H1 (cell line): ENCODE results near the gene RPS6KL1. TPM values are rescaled to one million over a fixed set of nuclear protein-coding genes. Genes with fewer than 3 reads are reported as not detected.

Experiments used
- CTCF ChIA-PET: fragments of 300-600 bp; sonication (Branson Sonifier 250); formaldehyde crosslinking; loops from one replicate; lab custom pipeline; 2021; ENCODE audit not compliant: partially characterized antibody; lab: Charles Lee
- POLR2A ChIA-PET: fragments of 300-600 bp; sonication (Branson Sonifier 250); formaldehyde crosslinking; loops from one replicate; lab custom pipeline; 2021; ENCODE audit warnings: inconsistent platforms; ENCODE audit not compliant: partially characterized antibody; lab: Charles Lee
- DNase-seq, 2 experiments: peaks; one replicate each; pipeline versions ENCODE4 v3.0.0 to v3.0.0-alpha.2; 2010 to 2022; ENCODE audit warnings: low spot score in 2 of 2, low read depth in 1 of 2, mixed read lengths in 1 of 2
- FAIRE-seq: peaks from 2 replicates; lab custom pipeline; 2011; peaks lifted over from hg19 to GRCh38; lab: Jason Lieb, UNC
- H2AFZ ChIP-seq: 2 replicates; pipeline ENCODE4 v1.8.1; 2012; ENCODE audit warnings: low read length, inconsistent platforms
- H2AK5ac ChIP-seq: 2 replicates; pipeline ENCODE4 v1.6.1; 2013; ENCODE audit warnings: low read depth, low read length
- H2BK120ac ChIP-seq: replicated peaks from 2 replicates; pipeline ENCODE3; 2013; ENCODE audit warnings: low read depth, low read length, inconsistent platforms
- H2BK12ac ChIP-seq: 2 replicates; pipeline ENCODE4 v1.6.1; 2013; ENCODE audit warnings: low read depth, low read length
- H2BK15ac ChIP-seq: 2 replicates; pipeline ENCODE4 v1.6.1; 2013; ENCODE audit warnings: low read length
- H2BK20ac ChIP-seq: 2 replicates; pipeline ENCODE4 v1.6.1; 2013; ENCODE audit warnings: low read length
- H2BK5ac ChIP-seq: 2 replicates; pipeline ENCODE4 v1.6.1; 2013; ENCODE audit warnings: low read depth, low read length
- H3K14ac ChIP-seq: 2 replicates; pipeline ENCODE4 v1.6.1; 2013; ENCODE audit warnings: inconsistent platforms; ENCODE audit not compliant: insufficient read length
- H3K18ac ChIP-seq: 2 replicates; pipeline ENCODE4 v1.6.1; 2013; ENCODE audit warnings: low read length; ENCODE audit errors: extremely low read depth
- H3K23ac ChIP-seq: 2 replicates; pipeline ENCODE4 v1.6.1; 2013; ENCODE audit warnings: inconsistent platforms; ENCODE audit not compliant: insufficient read length
- H3K23me2 ChIP-seq: 2 replicates; pipeline ENCODE4 v1.6.1; 2013; ENCODE audit warnings: low read depth, low read length
- H3K27ac ChIP-seq: 2 replicates; pipeline ENCODE4 v1.6.1; 2011; ENCODE audit warnings: low read depth, low read length, inconsistent platforms
- H3K27me3 ChIP-seq, 4 experiments: replicated peaks in 1 of 4; 1 replicate in 1 of 4; 2 replicates in 3 of 4; pipeline versions ENCODE4 v1.6.1 to v1.8.1; 2011 to 2013; ENCODE audit warnings: low read length in 3 of 4, mild to moderate bottlenecking in 3 of 4, inconsistent platforms in 2 of 4, mixed read lengths in 2 of 4, moderate library complexity in 1 of 4; ENCODE audit not compliant: control insufficient read depth in 3 of 4, insufficient read depth in 3 of 4; ENCODE audit errors: extremely low read depth in 1 of 4
- H3K36me3 ChIP-seq, 4 experiments: 2 replicates each; pipeline versions ENCODE4 v1.6.1 to v1.8.1; 2011 to 2013; ENCODE audit warnings: mild to moderate bottlenecking in 4 of 4, low read length in 3 of 4, moderate library complexity in 2 of 4, control low read depth in 1 of 4, inconsistent platforms in 1 of 4; ENCODE audit not compliant: insufficient read depth in 4 of 4, control insufficient read depth in 2 of 4
- H3K4ac ChIP-seq: replicated peaks from 2 replicates; pipeline ENCODE3; 2013; ENCODE audit warnings: low read length, low read depth, mixed read lengths, inconsistent platforms; ENCODE audit not compliant: insufficient read length
- H3K4me1 ChIP-seq, 4 experiments: replicated peaks in 1 of 4; 1 replicate in 1 of 4; 2 replicates in 3 of 4; pipeline versions ENCODE4 v1.6.1 to v1.8.1; 2011 to 2013; ENCODE audit warnings: low read length in 3 of 4, inconsistent platforms in 2 of 4, mixed read lengths in 1 of 4; ENCODE audit not compliant: insufficient read depth in 4 of 4, control insufficient read depth in 3 of 4
- H3K4me2 ChIP-seq, 2 experiments: 2 replicates each; pipeline versions ENCODE4 v1.6.1 to v1.8.1; 2011 to 2013; ENCODE audit warnings: low read depth in 2 of 2, low read length in 2 of 2, control low read depth in 1 of 2, inconsistent platforms in 1 of 2, mild to moderate bottlenecking in 1 of 2; ENCODE audit not compliant: insufficient read depth in 1 of 2
- H3K4me3 ChIP-seq, 4 experiments: fragments of 200-600, 300-600 bp in 1 of 4; sonication (generic), shearing (Covaris generic), sonication (Bioruptor Twin) in 1 of 4; 2 replicates each; pipeline versions ENCODE4 v1.5.1 to v1.8.1; 2011 to 2016; ENCODE audit warnings: low read length in 4 of 4, low read depth in 3 of 4, control low read depth in 2 of 4, inconsistent platforms in 2 of 4, mild to moderate bottlenecking in 2 of 4, mixed read lengths in 1 of 4, moderate library complexity in 1 of 4; ENCODE audit not compliant: insufficient read depth in 2 of 4; ENCODE audit errors: extremely low read depth in 1 of 4
- H3K56ac ChIP-seq: replicated peaks from 2 replicates; pipeline ENCODE3; 2013; ENCODE audit warnings: low read depth, mild to moderate bottlenecking, mixed read lengths, low read length, inconsistent platforms; ENCODE audit not compliant: insufficient read length
- H3K79me1 ChIP-seq: 2 replicates; pipeline ENCODE4 v1.6.1; 2013; ENCODE audit warnings: low read depth, low read length, control low read depth
- H3K79me2 ChIP-seq, 2 experiments: 2 replicates each; pipeline versions ENCODE4 v1.6.1 to v1.8.1; 2012 to 2013; ENCODE audit warnings: low read length in 2 of 2, mild to moderate bottlenecking in 2 of 2, inconsistent platforms in 1 of 2; ENCODE audit not compliant: insufficient read depth in 2 of 2, control insufficient read depth in 1 of 2
- H3K9ac ChIP-seq, 4 experiments: replicated peaks in 1 of 4; 1 replicate in 1 of 4; 2 replicates in 3 of 4; pipeline versions ENCODE4 v1.6.1 to v1.8.1; 2011 to 2013; ENCODE audit warnings: low read depth in 3 of 4, low read length in 3 of 4, control low read depth in 2 of 4, mild to moderate bottlenecking in 2 of 4, moderate library complexity in 2 of 4, inconsistent platforms in 1 of 4; ENCODE audit errors: extremely low read depth in 1 of 4
- H3K9me3 ChIP-seq, 2 experiments: 2 replicates each; pipeline versions ENCODE4 v1.6.1 to v1.8.1; 2012 to 2013; ENCODE audit warnings: mild to moderate bottlenecking in 2 of 2, moderate library complexity in 2 of 2, control low read depth in 1 of 2, inconsistent platforms in 1 of 2, low read depth in 1 of 2, low read length in 1 of 2, mixed read lengths in 1 of 2; ENCODE audit not compliant: insufficient read depth in 2 of 2
- H4K20me1 ChIP-seq, 2 experiments: replicated peaks in 1 of 2; 2 replicates each; pipeline versions ENCODE3 to v1.8.1; 2011 to 2013; ENCODE audit warnings: inconsistent platforms in 2 of 2, low read length in 2 of 2, mild to moderate bottlenecking in 1 of 2; ENCODE audit not compliant: insufficient read depth in 2 of 2, control insufficient read depth in 1 of 2
- H4K5ac ChIP-seq: 2 replicates; pipeline ENCODE4 v1.6.1; 2013; ENCODE audit warnings: low read length, low read depth, mixed read lengths, inconsistent platforms; ENCODE audit not compliant: insufficient read length
- H4K8ac ChIP-seq: 2 replicates; pipeline ENCODE4 v1.8.0; 2013; ENCODE audit warnings: mild to moderate bottlenecking, moderate library complexity, low read length, inconsistent platforms; ENCODE audit not compliant: insufficient read depth; ENCODE audit errors: extremely low read depth
- H4K91ac ChIP-seq: replicated peaks from 2 replicates; pipeline ENCODE3; 2013; ENCODE audit warnings: low read length, mixed read lengths, inconsistent platforms; ENCODE audit not compliant: insufficient read length
- BRCA1 ChIP-seq: IDR thresholded peaks from 2 replicates; pipeline ENCODE4 v1.6.1; 2012; ENCODE audit warnings: low read depth, low read length, improper control_type of control experiment
- GTF2F1 ChIP-seq: IDR thresholded peaks from 2 replicates; pipeline ENCODE4 v1.6.1; 2012; ENCODE audit warnings: low read depth, low read length, improper control_type of control experiment, borderline replicate concordance
- SAP30 ChIP-seq: fragments of 300-600 bp; sonication (generic); IDR thresholded peaks from 2 replicates; pipeline ENCODE4 v1.7.1; 2012; ENCODE audit warnings: low read length, moderate library complexity, mild to moderate bottlenecking, inconsistent platforms; ENCODE audit not compliant: insufficient read depth, insufficient replicate concordance
- WGBS, 2 experiments: shearing (Covaris generic) in 1 of 2; methylation state at CpG; one replicate each; pipeline versions ENCODE4 v1.1.6 to v1.1.7; 2013 to 2015; ENCODE audit warnings: low lambda C conversion rate in 2 of 2, mixed read lengths in 2 of 2, inconsistent platforms in 1 of 2, low coverage in 1 of 2, missing lambda C conversion rate in 1 of 2; ENCODE audit not compliant: insufficient replicate concordance in 2 of 2, insufficient coverage in 1 of 2, insufficient read length in 1 of 2; ENCODE audit errors: extremely low coverage in 1 of 2, missing lambda C conversion rate in 1 of 2; 5-methylcytosine and 5-hydroxymethylcytosine counted together
- polyA plus RNA-seq, 7 experiments: library from polyadenylated mRNA; depleted of rRNA in 3 of 7; stranded (reverse) in 5 of 7; unstranded in 2 of 7; fragments of >200 nt in 5 of 7; fragments of 200-250 nt in 2 of 7; gene quantifications; 1 replicate in 5 of 7; 2 replicates in 1 of 7; 4 replicates in 1 of 7; pipeline versions ENCODE4 v1.2.1 to v1.2.3, GENCODE V29; 2011 to 2013; ENCODE audit warnings: missing spikeins in 2 of 7, mixed read lengths in 2 of 7
- total RNA-seq: library from RNA; stranded (reverse); fragmentation: NEBNext Ultra II Directional; extraction: Animal tissue kit (Norgen Biotek cat#: 25700); gene quantifications from 2 replicates; pipeline ENCODE4 v1.2.1, GENCODE V29; 2021

RPS6KL1 gene
- total and polyA plus RNA-seq, 2 of the 8 experiments (the other 6 are each of a cell fraction or from before 2014, with no cell fraction given) = 9.8 to 13.8 TPM

- no peak overlapping the region for H3K14ac ChIP-seq
- no peak overlapping the region for H2AFZ ChIP-seq
- no peak overlapping the region for H3K23ac ChIP-seq
- H4K91ac ChIP-seq = no peak overlapping the region
- no peaks in the 10 kb centered on the region for H3K27me3 ChIP-seq
- H3K9ac ChIP-seq = no peak overlapping the region
- no peak overlapping the region; the same call in 1 of the 2 replicates for H2BK5ac ChIP-seq
- H3K4me2 ChIP-seq = no peak overlapping the region
- H3K27ac ChIP-seq = no peak overlapping the region
- no peaks in the 10 kb centered on the region; a peak in 1 of 7 replicates for H3K4me1 ChIP-seq
- H3K4me3 ChIP-seq = no peak overlapping the region
- no peak overlapping the region for H2BK120ac ChIP-seq
- no peak overlapping the region for H2AK5ac ChIP-seq
- FAIRE-seq (no peak), DNase-seq (no peak)
- no peaks in the 10 kb centered on the region for H3K9me3 ChIP-seq
- no peak overlapping the region for H3K18ac ChIP-seq
- no peak overlapping the region for H2BK15ac ChIP-seq
- no peak overlapping the region for H2BK20ac ChIP-seq
- no peak overlapping the region for H2BK12ac ChIP-seq
- peaks cover 0 to 3% (median 0%) of the 10 kb centered on the region in 4 experiments; a peak in 3 of 8 replicates for H3K36me3 ChIP-seq
- no peak overlapping the region for H3K4ac ChIP-seq
- H4K5ac ChIP-seq = no peak overlapping the region
- no peak overlapping the region for H4K8ac ChIP-seq
- ChIA-PET CTCF (interaction anchor here (1.1 to 2.8 kb wide), 3 partner anchors 10 to 173 kb away, joined by 5 to 16 read pairs (median 7); no protein-coding TSS in a partner anchor), POLR2A (interaction anchor here (2.7 kb wide), 1 partner anchor 10 kb away, joined by 11 read pairs; no protein-coding TSS in a partner anchor)
- 78% methylated on average over 7 of the region's 7 CpGs; no CpG with 5 or more reads in 1 of the 2 experiments for WGBS, 2 experiments
- no peak overlapping the region for H3K56ac ChIP-seq
- H4K20me1 ChIP-seq = no peaks in the 10 kb centered on the region
- H3K23me2 ChIP-seq = no peaks in the 10 kb centered on the region
- no peaks in the 10 kb centered on the region for H3K79me1 ChIP-seq
- H3K79me2 ChIP-seq = no peaks in the 10 kb centered on the region
- TF ChIP-seq BRCA1 (no peak), GTF2F1 (no peak), SAP30 (no peak)
- TF ChIP-seq, all 59 proteins: peak for 0
Observed at GRCh38 chr14:74915826-74916225, 7.2 kb downstream of the RPS6KL1 start.
